ENCODE measurements around the gene BAD. TPM values are rescaled to one million over a fixed set of nuclear protein-coding genes. Genes with fewer than 3 reads are reported as not detected.
A peak's percentile ranks its signal among the peaks of the same experiment; 100 is the strongest.

Gene BAD
- polyA plus RNA-seq, 1 donor (not counting 4 experiments of a cell fraction or from before 2014, with no cell fraction given), result 58.3 TPM

- Histone ChIP-seq H3K27ac (ENCODE audit: control insufficient read depth, insufficient read depth, low read length) (peak within 1 kb of the TSS; percentile 61), H3K4me2 (ENCODE audit: control insufficient read depth, extremely low read depth, insufficient read depth, low read depth, low read length) (peak within 1 kb of the TSS; percentile 87), H3K4me1 (ENCODE audit: control insufficient read depth, extremely low read depth, insufficient read depth, low read length) (peaks cover 22% of the 10 kb centered on the region), H3K9me3 (ENCODE audit: control insufficient read depth, low read depth, low read length) (no peaks in the 10 kb centered on the region), H3K79me2 (ENCODE audit: control insufficient read depth, insufficient read depth, low read length) (peaks cover 36% of the 10 kb centered on the region), H3K36me3 (ENCODE audit: control insufficient read depth in 2 of 2, extremely low read depth in 1 of 2, insufficient read depth in 2 of 2, low read length in 2 of 2) (peaks cover 14 to 24% of the 10 kb centered on the region in 2 experiments), H2AFZ (ENCODE audit: control insufficient read depth, low read length) (peak within 1 kb of the TSS; percentile 71), H3K9ac (ENCODE audit: control insufficient read depth, extremely low read depth, insufficient read depth, low read length) (peak within 1 kb of the TSS; percentile 90), H3K4me3 (ENCODE audit: control insufficient read depth in 2 of 3, extremely low read depth in 1 of 3, insufficient read depth in 2 of 3, low read depth in 1 of 3, low read length in 3 of 3) (peak within 1 kb of the TSS; percentile 77 to 96 (median 96)), H3K27me3 (ENCODE audit: control insufficient read depth, extremely low read depth, insufficient read depth, low read length) (no peaks in the 10 kb centered on the region), H3K9me1 (ENCODE audit: control insufficient read depth, extremely low read depth, insufficient read depth, low read length) (no peaks in the 10 kb centered on the region), H4K20me1 (ENCODE audit: control insufficient read depth, extremely low read depth, insufficient read depth, low read length) (peaks cover 8% of the 10 kb centered on the region)
- dilution Hi-C loops (cut with MboI; ENCODE audit: extremely low pct_ligation_motif_present, low sequenced_read_pairs), result no loop called here
- TF ChIP-seq, protein P1, sequence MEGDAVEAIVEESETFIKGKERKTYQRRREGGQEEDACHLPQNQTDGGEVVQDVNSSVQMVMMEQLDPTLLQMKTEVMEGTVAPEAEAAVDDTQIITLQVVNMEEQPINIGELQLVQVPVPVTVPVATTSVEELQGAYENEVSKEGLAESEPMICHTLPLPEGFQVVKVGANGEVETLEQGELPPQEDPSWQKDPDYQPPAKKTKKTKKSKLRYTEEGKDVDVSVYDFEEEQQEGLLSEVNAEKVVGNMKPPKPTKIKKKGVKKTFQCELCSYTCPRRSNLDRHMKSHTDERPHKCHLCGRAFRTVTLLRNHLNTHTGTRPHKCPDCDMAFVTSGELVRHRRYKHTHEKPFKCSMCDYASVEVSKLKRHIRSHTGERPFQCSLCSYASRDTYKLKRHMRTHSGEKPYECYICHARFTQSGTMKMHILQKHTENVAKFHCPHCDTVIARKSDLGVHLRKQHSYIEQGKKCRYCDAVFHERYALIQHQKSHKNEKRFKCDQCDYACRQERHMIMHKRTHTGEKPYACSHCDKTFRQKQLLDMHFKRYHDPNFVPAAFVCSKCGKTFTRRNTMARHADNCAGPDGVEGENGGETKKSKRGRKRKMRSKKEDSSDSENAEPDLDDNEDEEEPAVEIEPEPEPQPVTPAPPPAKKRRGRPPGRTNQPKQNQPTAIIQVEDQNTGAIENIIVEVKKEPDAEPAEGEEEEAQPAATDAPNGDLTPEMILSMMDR (optimal IDR thresholded peaks at IDR 0.05 in 1 of 3, IDR thresholded peaks at IDR 0.05 in 1 of 3, conservative IDR thresholded peaks at IDR 0.05 in 1 of 3; ENCODE audit: extremely low read depth in 1 of 3, insufficient read depth in 2 of 3, low read length in 3 of 3), result peak in 2 of 3 experiments; percentile 42 to 62
- TF ChIP-seq EZH2 (IDR thresholded peaks at IDR 0.05; ENCODE audit: low read length), result no peak
- FAIRE-seq (no peak), DNase-seq (ENCODE audit: low read depth, low spot score) (no peak)
These were observed 33.3 kb downstream of the BAD start, which contains the start of gene PLCB3 for GRCh38 chr11:64251016-64251752. TSS of gene PLCB3 (plus strand) at chr11:64251530. CDS start at chr11:64251650, 120 bp downstream.

DNA sequence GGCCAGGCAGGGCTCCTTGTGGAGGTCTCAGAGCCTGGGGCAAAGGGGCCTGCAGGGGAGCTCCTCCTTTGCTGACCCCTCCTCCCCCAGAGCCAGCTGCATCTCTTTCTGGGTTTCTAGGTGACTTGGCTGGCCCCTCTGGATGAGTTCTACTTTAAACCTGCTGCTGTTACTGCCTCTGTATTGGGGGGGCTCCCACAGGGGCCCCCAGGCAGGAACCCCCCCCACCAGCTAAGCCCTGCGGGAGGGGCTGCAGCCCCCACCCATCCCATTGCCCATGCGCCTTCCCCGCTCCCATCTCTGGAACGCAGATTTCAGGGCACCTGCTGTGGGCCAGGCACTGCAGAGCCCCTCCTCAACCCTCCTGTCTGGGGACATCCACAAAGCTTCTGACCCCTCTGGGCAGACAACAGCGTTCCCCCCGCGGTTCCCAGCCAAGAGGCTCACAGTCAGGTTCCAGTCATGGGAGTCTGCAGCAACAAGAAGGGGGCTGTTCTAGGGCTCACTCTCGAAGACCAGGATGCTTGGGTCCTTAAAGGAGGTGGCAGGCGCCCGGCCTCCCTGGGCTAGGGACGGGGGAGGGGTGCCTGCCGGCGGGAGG lies 34.0 kb downstream of the BAD start:
- Histone ChIP-seq H3K4me3 (ENCODE audit: control insufficient read depth in 2 of 3, extremely low read depth in 1 of 3, insufficient read depth in 2 of 3, low read depth in 1 of 3, low read length in 3 of 3) (peak overlapping the region; percentile 71 to 77 (median 76)), H4K20me1 (ENCODE audit: control insufficient read depth, extremely low read depth, insufficient read depth, low read length) (peaks cover 8% of the 10 kb centered on the region), H3K27me3 (ENCODE audit: control insufficient read depth, extremely low read depth, insufficient read depth, low read length) (no peaks in the 10 kb centered on the region), H2AFZ (ENCODE audit: control insufficient read depth, low read length) (no peak overlapping the region), H3K9me1 (ENCODE audit: control insufficient read depth, extremely low read depth, insufficient read depth, low read length) (no peaks in the 10 kb centered on the region), H3K9me3 (ENCODE audit: control insufficient read depth, low read depth, low read length) (no peaks in the 10 kb centered on the region), H3K4me1 (ENCODE audit: control insufficient read depth, extremely low read depth, insufficient read depth, low read length) (peaks cover 21% of the 10 kb centered on the region), H3K36me3 (ENCODE audit: control insufficient read depth in 2 of 2, extremely low read depth in 1 of 2, insufficient read depth in 2 of 2, low read length in 2 of 2) (peaks cover 9 to 18% of the 10 kb centered on the region in 2 experiments), H3K4me2 (ENCODE audit: control insufficient read depth, extremely low read depth, insufficient read depth, low read depth, low read length) (peak overlapping the region; percentile 85), H3K27ac (ENCODE audit: control insufficient read depth, insufficient read depth, low read length) (no peak overlapping the region), H3K79me2 (ENCODE audit: control insufficient read depth, insufficient read depth, low read length) (peaks cover 42% of the 10 kb centered on the region), H3K9ac (ENCODE audit: control insufficient read depth, extremely low read depth, insufficient read depth, low read length) (peak overlapping the region; percentile 63)
- no peak for TF ChIP-seq EZH2 (IDR thresholded peaks at IDR 0.05; ENCODE audit: low read length)
- TF ChIP-seq, protein P1 (optimal IDR thresholded peaks at IDR 0.05 in 1 of 3, IDR thresholded peaks at IDR 0.05 in 1 of 3, conservative IDR thresholded peaks at IDR 0.05 in 1 of 3; ENCODE audit: extremely low read depth in 1 of 3, insufficient read depth in 2 of 3, low read length in 3 of 3), result no peak
- dilution Hi-C loops (cut with MboI; ENCODE audit: extremely low pct_ligation_motif_present, low sequenced_read_pairs), result no loop called here
- DNase-seq (ENCODE audit: low read depth, low spot score) (no peak), FAIRE-seq (no peak)

Measured in keratinocyte (primary cell).